ENCODE measurements around the gene NDUFB8. TPM values are rescaled to one million over a fixed set of nuclear protein-coding genes. Genes with fewer than 3 reads are reported as not detected.

NDUFB8 gene
- total RNA-seq = 133 and 158 TPM in 2 replicates

GRCh38 chr10:100529475-100530298 lies at the start of gene NDUFB8:
Gene NDUFB8 (minus strand): TSS chr10:100529871. CDS start chr10:100529851, 20 bp downstream.

GRCh38 chr10:100535715-100536353 lies 6.2 kb upstream of the NDUFB8 start, which contains the start of gene HIF1AN:
Gene HIF1AN (plus strand): TSS chr10:100535943. CDS start chr10:100535959, 16 bp downstream.

GRCh38 chr10:100519311-100520051 lies 10.2 kb downstream of the NDUFB8 start, which contains the start of gene SEC31B:
Gene SEC31B (minus strand): TSS chr10:100519861. CDS start chr10:100516952, 2,909 bp downstream.

Other genes with a start within 250 kb of the NDUFB8 start
- 58.7 and 68.8 TPM in 2 replicates for gene BLOC1S2, start 243.2 kb downstream of the NDUFB8 start, total RNA-seq
- not detected in 2 replicates for gene PKD2L1, start 199.6 kb downstream of the NDUFB8 start, total RNA-seq
- 220 and 376 TPM in 2 replicates for gene SCD, start 182.6 kb downstream of the NDUFB8 start, total RNA-seq
- gene WNT8B, start 66.9 kb downstream of the NDUFB8 start, total RNA-seq = not detected in 2 replicates
- 3.3 and 6.0 TPM in 2 replicates for gene SEC31B, start 10.0 kb downstream of the NDUFB8 start, total RNA-seq
- gene HIF1AN, start 6.1 kb upstream of the NDUFB8 start, total RNA-seq = 10.1 and 13.0 TPM in 2 replicates
- not detected in 2 replicates for gene PAX2, start 215.7 kb upstream of the NDUFB8 start, total RNA-seq

Measured in thoracic aorta endothelial cell (primary cell).